Gastrocnemius medialis (tissue), 4 donors: Measurements from ENCODE around the gene BDH1. TPM values are rescaled to one million over a fixed set of nuclear protein-coding genes. Genes with fewer than 3 reads are reported as not detected.

Experiments used
- ATAC-seq, 2 donors: fragments of 150-250 bp; one replicate each; pipeline ENCODE4 v1.9.1; 2016
- DNase-seq, 2 donors: peaks; one replicate each; pipeline ENCODE4 v3.0.0-alpha.2; 2019
- H3K27ac ChIP-seq, 4 donors: fragments of 200-600 bp; sonication (generic); 1 replicate in 1 of 4; 2 replicates in 3 of 4; pipeline ENCODE4 v1.5.1; 2016 to 2018; ENCODE audit warnings: mild to moderate bottlenecking in 2 of 4, moderate library complexity in 1 of 4
- H3K27me3 ChIP-seq, 3 donors: fragments of 200-600 bp; sonication (generic) in 2 of 3; 1 replicate in 1 of 3; 2 replicates in 2 of 3; pipeline versions ENCODE4 v1.5.1 to v1.6.0; 2016 to 2019; ENCODE audit warnings: mild to moderate bottlenecking in 1 of 3, moderate library complexity in 1 of 3
- H3K36me3 ChIP-seq, 2 donors: fragments of 200-600 bp; sonication (generic) in 1 of 2; one replicate each; pipeline ENCODE4 v1.5.1; 2017 to 2018
- H3K4me1 ChIP-seq, 2 donors: fragments of 200-600 bp; sonication (generic) in 1 of 2; one replicate each; pipeline ENCODE4 v1.5.1; 2016 to 2017; ENCODE audit warnings: mild to moderate bottlenecking in 2 of 2
- H3K4me3 ChIP-seq, 4 donors: fragments of 200-600 bp; sonication (generic) in 3 of 4; 1 replicate in 1 of 4; 2 replicates in 3 of 4; pipeline ENCODE4 v1.5.1; 2016 to 2019; ENCODE audit warnings: mild to moderate bottlenecking in 2 of 4
- H3K9me3 ChIP-seq, 3 donors: fragments of 200-600 bp; sonication (generic) in 2 of 3; 1 replicate in 1 of 3; 2 replicates in 2 of 3; pipeline ENCODE4 v1.5.1; 2016 to 2019
- POLR2A ChIP-seq, 2 donors: fragments of 450-650 bp; IDR thresholded peaks; one replicate each; pipeline ENCODE4 v1.6.1; 2017; ENCODE audit warnings: antibody characterized with exemption in 2 of 2, mild to moderate bottlenecking in 2 of 2, moderate library complexity in 2 of 2
- in situ Hi-C, 4 donors: fragments of 200-750 bp; cut with MboI; loops; one replicate each; pipeline versions ENCODE4 v1.15.0 to v1.8.0; 2017; ENCODE audit warnings: low sequenced_read_pairs in 4 of 4
- intact Hi-C: fragments of 100-400 bp; cut with DNase I; formaldehyde crosslinking; loops from one replicate; pipeline ENCODE4 v1.15.1; 2023; ENCODE audit warnings: low total_unique reads
- total RNA-seq, 4 donors: library from RNA; depleted of rRNA; stranded (reverse); fragments of >200 nt; gene quantifications; one replicate each; pipeline versions ENCODE4 v1.1.0 to v1.2.3, GENCODE V29; 2016
- TF ChIP-seq, protein P1 (sequence below), 5 experiments: fragments of 450-650 bp in 3 of 5; fragments of 200-600 bp in 2 of 5; sonication (generic) in 2 of 5; IDR thresholded peaks in 4 of 5; conservative IDR thresholded peaks in 1 of 5; 1 replicate in 4 of 5; 2 replicates in 1 of 5; pipeline ENCODE4 v1.5.1; 2016 to 2019; ENCODE audit warnings: antibody characterized with exemption in 5 of 5, mild to moderate bottlenecking in 3 of 5, moderate library complexity in 3 of 5

The BDH1 gene
- total RNA-seq, 4 donors from 2014 or later = 7.1 to 9.5 (median 8.9) TPM

GRCh38 chr3:197533396-197533795, 22.4 kb downstream of the BDH1 start:
- DNase-seq (no peak), ATAC-seq (no peak)
- Histone ChIP-seq H3K27ac (no peak overlapping the region), H3K36me3 (no peaks in the 10 kb centered on the region), H3K4me1 (no peaks in the 10 kb centered on the region), H3K27me3 (no peaks in the 10 kb centered on the region), H3K4me3 (no peak overlapping the region), H3K9me3 (no peaks in the 10 kb centered on the region)
- intact Hi-C loops = no loop called here
- TF ChIP-seq, protein P1, sequence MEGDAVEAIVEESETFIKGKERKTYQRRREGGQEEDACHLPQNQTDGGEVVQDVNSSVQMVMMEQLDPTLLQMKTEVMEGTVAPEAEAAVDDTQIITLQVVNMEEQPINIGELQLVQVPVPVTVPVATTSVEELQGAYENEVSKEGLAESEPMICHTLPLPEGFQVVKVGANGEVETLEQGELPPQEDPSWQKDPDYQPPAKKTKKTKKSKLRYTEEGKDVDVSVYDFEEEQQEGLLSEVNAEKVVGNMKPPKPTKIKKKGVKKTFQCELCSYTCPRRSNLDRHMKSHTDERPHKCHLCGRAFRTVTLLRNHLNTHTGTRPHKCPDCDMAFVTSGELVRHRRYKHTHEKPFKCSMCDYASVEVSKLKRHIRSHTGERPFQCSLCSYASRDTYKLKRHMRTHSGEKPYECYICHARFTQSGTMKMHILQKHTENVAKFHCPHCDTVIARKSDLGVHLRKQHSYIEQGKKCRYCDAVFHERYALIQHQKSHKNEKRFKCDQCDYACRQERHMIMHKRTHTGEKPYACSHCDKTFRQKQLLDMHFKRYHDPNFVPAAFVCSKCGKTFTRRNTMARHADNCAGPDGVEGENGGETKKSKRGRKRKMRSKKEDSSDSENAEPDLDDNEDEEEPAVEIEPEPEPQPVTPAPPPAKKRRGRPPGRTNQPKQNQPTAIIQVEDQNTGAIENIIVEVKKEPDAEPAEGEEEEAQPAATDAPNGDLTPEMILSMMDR (IDR thresholded peaks at IDR 0.05 in 4 of 5, conservative IDR thresholded peaks at IDR 0.05 in 1 of 5) = no peak
- TF ChIP-seq POLR2A (IDR thresholded peaks at IDR 0.05) = no peak
- in situ Hi-C loops = no loop called here

DNA sequence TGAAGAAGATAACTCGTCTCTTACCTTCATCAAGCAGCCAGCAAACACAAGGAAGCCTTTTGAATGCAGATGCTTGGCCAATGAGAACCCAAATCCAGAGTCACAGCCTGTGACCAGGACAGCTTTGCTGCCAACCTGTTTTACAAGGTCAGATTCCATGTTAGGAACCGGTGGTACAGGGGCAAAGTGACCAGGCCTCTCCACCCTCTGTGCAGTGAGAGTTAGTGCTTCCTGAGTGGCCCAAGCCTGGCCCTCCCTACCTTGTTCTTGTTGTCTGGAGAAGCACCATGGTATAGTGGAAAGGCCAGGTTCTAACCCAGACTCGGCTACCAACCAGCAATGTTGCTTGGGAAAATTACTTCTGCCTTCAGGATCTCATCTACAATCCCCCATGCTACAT, 23.4 kb downstream of the BDH1 start:
- no peaks in the 10 kb centered on the region for H3K36me3 ChIP-seq
- DNase-seq (no peak), ATAC-seq (no peak)
- H3K27ac ChIP-seq = no peak overlapping the region
- no peaks in the 10 kb centered on the region for H3K4me1 ChIP-seq
- TF ChIP-seq, protein P1 (IDR thresholded peaks at IDR 0.05 in 4 of 5, conservative IDR thresholded peaks at IDR 0.05 in 1 of 5) = no peak
- no peak for TF ChIP-seq POLR2A (IDR thresholded peaks at IDR 0.05)
- intact Hi-C loops = no loop called here
- in situ Hi-C loops = no loop called here
- H3K9me3 ChIP-seq = no peaks in the 10 kb centered on the region
- H3K4me3 ChIP-seq = no peak overlapping the region
- H3K27me3 ChIP-seq = no peaks in the 10 kb centered on the region

- in situ Hi-C loops (no loop called here), intact Hi-C loops (no loop called here)
- Histone ChIP-seq H3K27me3 (no peaks in the 10 kb centered on the region), H3K27ac (no peak overlapping the region), H3K4me1 (no peaks in the 10 kb centered on the region), H3K36me3 (no peaks in the 10 kb centered on the region), H3K9me3 (no peaks in the 10 kb centered on the region), H3K4me3 (no peak overlapping the region)
- TF ChIP-seq, protein P1 (IDR thresholded peaks at IDR 0.05 in 4 of 5, conservative IDR thresholded peaks at IDR 0.05 in 1 of 5) = no peak
- TF ChIP-seq POLR2A (IDR thresholded peaks at IDR 0.05) = no peak
- ATAC-seq (no peak), DNase-seq (no peak)
Measured at GRCh38 chr3:197528190-197528589, 27.6 kb downstream of the BDH1 start.

- in situ Hi-C loops = no loop called here
- no peak for DNase-seq
- intact Hi-C loops = no loop called here
- no peak for TF ChIP-seq POLR2A (IDR thresholded peaks at IDR 0.05)
- TF ChIP-seq, protein P1 (IDR thresholded peaks at IDR 0.05 in 4 of 5, conservative IDR thresholded peaks at IDR 0.05 in 1 of 5) = no peak
- no peaks in the 10 kb centered on the region for H3K27me3 ChIP-seq
- H3K9me3 ChIP-seq = no peaks in the 10 kb centered on the region
- H3K4me1 ChIP-seq = no peaks in the 10 kb centered on the region
- no peaks in the 10 kb centered on the region for H3K36me3 ChIP-seq
- H3K4me3 ChIP-seq = no peak overlapping the region
- no peak overlapping the region for H3K27ac ChIP-seq
- ATAC-seq = no peak
Measured at GRCh38 chr3:197527569-197527968, 28.2 kb downstream of the BDH1 start.

GRCh38 chr3:197525706-197526105, 30.1 kb downstream of the BDH1 start:
- H3K27me3 ChIP-seq = no peaks in the 10 kb centered on the region
- H3K36me3 ChIP-seq = no peaks in the 10 kb centered on the region
- no peaks in the 10 kb centered on the region for H3K9me3 ChIP-seq
- no peak overlapping the region for H3K4me3 ChIP-seq
- TF ChIP-seq POLR2A (IDR thresholded peaks at IDR 0.05) = no peak
- TF ChIP-seq, protein P1 (IDR thresholded peaks at IDR 0.05 in 4 of 5, conservative IDR thresholded peaks at IDR 0.05 in 1 of 5) = no peak
- intact Hi-C loops = no loop called here
- in situ Hi-C loops = no loop called here
- no peaks in the 10 kb centered on the region for H3K4me1 ChIP-seq
- ATAC-seq (no peak), DNase-seq (no peak)
- no peak overlapping the region for H3K27ac ChIP-seq
